ENCODE data around the gene STK25.
"Not testable (repeated sequence)": the region's sequence is repeated elsewhere in the genome, so short reads cannot be mapped to it uniquely, and the experiment has no call there.

The STK25 gene

DNA sequence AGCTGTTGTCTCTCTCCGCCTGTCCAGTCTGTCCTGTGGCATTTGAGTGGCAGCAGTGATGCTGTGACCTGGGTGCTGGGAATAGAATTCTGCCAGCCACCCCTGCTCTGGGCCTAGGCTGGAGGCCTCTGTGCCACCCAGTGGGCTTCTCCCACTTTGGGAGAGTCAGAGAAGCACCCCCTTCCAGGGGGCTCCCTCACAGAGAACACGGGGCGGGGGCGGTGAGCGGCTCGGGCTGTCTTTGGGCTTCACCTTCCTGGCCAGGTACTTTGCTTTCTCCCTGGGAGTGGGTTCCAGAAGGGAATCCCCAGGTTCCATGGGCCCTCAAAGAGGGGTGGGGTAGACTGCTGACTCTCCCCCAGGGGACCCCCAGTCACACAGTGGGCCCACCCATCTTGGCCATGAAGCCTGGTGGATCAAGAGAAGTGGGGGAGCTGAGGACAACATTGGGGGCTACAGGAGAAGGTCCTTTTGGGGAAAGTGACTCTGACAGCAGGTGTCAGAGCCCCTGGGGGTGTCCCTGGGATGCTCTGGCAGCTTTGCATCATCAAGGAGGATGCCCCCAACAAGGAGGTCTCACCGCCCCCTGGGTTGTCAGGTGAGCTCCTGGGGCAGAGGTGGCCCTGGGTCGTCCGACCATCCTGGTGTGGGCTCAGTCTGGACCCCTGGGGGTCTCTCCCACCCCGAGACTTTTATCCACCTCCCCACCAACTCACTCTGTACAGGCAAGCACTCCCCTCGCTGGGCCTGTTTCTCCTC, 31.4 kb upstream of the STK25 start:
- no peak for DNase-seq

DNA sequence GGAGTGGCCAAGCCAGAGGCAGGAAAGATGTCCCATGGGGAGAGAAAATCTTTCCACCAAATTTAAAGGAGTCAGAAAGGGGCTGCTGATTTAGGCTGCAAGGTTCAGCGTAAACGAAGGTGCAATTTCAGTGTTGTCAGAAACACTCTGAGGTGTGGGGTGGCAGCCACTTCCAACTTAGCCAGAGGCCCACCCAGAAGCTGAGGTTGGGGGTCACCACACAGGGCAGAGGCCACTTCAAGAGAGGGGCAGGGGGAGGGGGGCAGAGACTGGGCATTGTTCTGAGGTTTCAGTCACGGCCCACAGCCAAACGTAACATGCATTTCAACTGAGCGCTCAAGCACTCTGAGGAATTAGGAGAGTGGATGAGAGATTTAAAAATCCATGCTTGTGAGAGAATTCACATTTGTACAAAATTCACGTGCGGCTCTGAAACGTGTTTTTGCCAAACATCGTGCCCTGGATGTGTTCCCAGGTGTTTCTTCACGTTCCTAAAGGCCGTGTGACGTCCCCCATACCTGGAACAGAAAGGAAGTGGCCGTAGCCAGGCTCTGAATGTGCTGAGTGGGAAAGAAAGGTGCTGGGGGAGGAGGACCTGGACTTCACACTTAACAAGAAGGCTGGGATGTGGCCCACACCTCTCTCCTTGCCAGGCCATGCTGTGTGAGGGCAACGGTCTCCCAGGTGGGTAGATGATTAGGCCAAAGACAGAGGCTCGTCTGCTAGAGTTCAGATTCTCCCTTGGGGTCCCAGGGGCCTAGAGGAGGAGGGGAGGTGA, 30.6 kb upstream of the STK25 start:
- no peak for DNase-seq

DNA sequence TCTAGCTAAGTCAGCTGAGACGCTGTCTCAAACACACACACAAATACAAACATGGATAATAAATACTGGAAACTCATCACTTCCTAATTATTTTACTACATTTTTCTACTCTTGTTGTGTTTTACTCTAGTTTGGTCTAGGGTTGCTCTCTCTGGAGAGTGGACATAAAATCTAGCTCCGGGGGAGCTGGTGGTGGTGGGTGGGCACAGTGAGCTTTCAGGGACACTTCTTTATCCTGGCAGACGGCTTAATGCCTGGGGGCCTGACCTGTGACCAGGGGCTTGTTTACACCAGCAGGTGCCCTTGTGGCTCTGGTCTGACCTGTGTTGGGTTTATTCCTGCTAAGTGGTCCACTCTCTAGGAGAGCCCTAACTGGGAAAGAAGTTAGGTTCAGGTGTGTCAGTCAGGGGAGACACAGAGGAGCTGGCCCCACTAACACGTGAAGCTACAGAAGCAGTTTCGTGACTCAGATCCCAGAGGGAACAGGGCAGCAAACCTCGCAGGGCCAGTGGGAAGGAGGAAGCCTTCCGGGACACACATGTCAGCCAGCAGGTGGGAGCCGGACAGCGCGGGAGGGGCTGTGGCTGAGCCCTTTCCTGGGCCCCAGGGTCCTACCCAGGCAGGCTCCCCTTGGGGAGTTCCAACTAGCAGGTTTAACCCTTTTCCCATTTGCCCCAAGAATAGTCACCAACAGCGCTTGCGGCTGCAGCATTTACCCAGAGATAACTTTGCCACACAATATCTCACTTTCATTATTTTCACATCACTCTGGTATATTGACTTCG, 27.7 kb upstream of the STK25 start:
- DNase-seq: no peak

DNA sequence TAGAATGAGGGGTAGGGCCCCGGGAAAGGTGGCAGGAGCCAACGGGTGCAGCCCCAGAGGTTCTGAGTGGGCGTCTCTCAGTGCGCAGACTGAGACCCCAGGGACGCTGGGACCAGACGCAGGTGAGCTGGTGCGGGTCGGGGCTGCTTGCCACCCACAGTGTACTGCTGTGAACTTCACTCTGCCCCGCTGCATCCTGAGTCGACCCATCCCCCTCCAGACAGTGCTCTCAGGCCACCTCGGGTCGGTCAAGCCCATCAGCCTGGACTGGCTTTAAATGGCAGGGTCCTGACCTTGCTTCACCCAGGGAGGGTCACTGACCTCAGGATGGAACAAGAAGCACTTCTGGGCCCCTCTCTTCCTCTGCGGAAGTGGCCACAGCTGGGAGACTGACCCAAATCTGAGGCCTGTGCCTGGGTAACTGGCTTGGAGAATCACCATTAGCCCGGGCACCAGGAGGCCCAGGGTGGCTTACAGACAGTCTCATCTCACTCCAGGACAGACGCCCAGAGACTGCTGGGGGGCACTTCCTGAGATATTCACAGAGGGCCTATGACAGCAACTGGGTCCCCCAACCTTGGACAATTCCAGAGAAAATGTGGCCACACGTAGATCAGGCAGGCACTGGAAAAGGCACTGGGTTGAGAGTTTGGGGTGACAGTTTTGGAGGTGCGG, 26.5 kb upstream of the STK25 start:
- no peak for DNase-seq

DNA sequence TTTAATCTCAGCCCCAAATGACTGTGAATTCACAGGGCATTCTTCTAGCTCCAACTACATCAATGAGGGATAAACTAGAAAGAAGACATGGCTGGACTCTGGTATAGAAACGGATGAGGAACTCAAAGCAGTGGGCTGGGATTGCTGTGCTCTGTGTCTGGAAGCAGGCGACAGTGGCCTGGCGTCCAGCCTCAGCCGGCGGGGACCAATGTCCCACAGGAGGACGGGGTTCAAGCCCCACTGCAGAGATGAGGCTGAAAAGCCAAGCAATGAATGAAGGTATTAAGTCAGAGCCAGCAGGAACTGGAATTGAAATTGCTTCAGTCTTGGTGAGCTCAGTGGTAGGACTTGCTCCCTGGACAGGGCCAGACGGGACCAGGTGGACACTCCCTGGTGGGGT, 25.9 kb upstream of the STK25 start:
- DNase-seq: no peak

DNA sequence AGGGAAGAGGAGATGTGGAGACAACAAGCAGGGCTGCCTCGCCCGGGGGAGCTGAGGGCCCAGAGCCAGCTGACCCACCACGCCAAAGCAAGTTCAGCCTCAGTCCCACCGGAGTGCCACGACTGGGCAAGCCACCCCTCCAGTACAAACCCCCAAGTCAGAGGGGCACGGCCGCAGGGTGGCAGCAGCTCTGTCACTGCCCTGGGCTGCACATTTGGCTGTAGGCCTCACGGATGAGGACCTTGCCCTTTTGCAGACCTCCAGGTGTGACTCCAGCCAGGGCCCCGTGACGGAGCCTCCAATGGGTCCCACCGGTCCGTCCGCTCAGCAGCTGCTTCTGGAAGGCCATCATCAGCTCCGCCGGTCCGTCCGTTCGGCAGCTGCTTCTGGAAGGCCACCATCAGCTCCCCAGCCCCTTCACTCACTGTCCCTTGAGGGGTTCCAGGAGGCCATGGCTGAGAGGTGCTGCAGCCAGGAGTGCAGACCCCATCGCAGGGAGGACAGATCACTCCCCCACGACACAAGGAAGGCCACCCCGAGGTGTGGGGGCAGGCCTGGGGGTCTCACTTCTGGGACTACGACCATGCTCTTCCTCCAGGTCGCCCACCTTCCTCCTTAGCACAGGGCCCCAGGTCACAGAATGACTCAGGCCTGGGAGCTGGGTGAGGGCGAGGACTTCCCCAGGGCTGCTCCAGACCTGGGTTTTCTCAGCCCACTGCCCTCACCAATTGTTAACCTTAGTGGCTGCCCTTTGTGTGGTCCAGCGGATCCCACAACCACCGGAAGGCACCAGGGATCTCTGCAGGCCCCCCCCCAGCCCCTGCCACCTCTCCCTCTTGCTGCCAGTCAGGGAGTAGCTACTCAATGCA, 24.6 kb upstream of the STK25 start:
- no peak for DNase-seq

DNA sequence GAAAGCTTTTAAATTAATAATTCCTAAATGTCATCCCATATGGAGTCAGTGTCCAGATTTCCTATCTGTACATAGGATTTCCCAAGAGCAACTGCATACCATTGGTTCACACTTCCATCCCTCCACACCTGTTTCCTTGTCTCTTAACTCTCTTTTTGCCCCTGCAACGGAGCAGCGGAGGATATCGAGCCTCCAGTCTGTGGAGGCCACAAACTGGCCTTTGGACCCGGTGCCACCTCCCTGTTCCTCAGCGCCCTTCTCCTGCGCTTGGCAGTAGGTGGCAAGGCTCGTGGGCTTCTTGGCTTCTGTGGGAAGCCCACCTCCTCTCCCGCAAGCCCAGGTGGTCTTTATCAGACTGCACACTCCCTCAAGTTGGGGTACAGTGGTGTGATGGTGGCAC, 23.8 kb upstream of the STK25 start:
- no peak for DNase-seq

DNA sequence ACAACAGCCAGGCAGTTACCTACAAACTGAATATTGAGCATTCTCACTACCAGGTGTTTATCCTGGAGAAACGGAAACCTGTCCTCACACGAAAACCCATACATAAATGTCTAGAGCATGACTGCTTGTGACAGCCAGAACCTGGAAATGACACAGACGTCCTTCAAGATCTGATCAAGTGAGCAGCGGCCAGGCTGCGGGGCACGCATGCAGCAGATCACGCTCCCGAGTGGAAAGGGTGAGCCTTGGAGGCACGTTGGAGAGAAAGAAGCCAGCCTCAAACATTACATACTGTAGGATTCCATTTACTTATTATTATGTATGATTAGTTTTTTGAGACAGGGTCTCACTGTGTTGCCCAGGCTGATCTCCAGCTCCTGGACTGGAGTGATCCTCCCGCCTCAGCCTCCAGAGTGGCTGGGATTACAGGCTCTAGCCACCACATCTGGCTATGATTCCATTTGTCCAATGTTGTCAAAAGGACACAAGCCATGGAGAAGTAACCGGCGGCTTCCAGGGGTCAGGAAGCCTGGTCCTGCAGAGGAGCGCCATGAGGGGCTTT, 22.9 kb upstream of the STK25 start:
- no peak for DNase-seq

DNA sequence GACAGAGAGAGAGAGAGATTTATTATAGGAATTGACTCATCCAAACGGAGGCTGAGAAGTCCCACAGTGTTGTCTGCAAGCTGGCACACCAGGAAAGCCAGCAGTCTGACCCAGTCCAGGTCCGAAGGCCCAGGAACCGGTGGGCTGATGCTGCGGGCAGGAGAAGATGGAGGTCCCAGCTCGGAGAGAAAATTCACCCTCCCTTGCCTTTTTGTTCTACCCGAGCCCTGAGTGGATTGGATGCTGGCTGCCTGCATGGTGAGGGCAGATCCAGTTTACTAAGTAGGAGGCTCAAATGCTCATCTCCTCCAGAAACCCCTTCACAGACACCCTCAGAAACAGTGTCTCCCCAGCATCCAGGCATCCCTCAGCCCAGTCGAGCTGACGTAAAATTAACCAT, 22.2 kb upstream of the STK25 start:
- DNase-seq: no peak

DNA sequence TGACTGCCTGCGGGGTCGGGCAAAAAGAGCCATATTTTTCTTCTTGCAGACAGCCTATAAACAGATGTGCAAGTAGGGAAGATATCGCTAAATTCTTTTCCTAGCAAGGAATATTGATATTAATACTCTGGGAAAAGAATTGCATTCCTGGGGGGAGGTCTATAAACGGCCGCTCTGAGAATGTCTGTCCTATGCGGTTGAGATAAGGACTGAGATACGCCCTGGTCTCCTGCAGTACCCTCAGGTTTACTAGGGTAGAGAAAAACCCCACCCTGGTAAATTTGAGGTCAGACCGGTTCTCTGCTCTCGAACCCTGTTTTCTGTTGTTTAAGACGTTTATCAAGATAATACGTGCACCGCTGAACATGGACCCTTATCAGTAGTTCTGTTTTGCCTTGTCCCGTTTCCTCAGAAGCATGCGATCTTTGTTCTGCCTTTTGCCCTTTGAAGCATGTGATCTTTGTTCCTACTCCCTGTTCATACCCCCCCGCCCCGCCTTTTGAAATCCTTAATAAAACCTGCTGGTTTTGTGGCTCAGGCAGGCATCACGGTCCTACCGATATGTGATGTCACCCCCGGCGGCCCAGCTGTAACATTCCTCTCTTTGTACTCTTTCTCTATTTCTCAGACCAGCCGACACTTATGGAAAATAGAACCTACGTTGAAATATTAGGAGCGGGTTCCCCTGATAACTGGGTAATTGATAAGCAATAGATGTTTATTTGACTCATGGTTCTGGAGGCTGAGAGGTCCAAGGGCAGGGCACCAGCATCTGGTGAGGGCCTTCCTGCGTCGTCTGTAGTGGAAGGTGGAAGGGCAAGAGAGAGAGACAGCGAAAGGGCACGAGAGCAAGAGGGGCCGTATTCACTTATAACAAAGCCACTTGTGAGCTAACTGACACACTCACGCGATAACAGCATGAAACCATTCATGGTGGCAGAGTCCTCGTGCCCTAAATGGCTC, 17.7 kb upstream of the STK25 start:
- not testable (repeated sequence) for DNase-seq

DNA sequence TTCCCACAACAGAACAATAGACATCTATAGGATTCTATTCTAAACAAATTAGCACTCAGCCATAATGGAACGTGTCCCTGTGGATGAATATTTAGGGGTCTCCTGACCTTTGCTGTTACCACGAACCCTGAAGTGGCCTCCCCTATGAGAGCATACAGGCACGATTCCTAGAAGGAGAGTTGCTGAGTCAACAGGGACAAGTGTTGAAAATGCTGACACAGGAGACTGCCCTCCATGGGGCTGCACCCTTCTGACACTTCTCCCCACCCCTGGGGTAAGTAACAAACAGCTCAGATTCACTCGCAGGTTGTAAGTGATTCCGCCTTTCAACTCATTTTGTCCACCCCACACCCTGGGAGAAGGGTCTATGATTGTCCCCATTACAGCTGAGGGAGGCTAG, 14.1 kb upstream of the STK25 start:
- DNase-seq: no peak

DNA sequence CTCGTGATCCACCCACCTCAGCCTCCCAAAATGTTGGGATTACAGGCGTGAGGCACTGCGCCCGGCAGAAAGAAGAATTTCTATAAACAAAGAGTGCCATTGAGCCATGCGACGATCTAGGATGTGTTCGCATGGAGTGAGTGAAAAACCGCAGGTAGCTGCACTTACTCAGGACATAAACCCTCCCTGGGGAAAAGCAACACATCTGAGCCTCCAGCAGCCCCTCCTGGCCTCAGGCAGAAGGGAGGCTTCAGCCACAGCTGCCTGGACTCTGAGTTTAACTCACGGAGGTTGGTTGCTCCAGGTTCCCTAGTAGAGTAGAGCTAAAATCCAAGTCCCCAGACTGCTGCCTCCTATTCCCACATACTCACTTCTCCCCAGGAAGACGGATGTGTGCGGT, 11.3 kb upstream of the STK25 start:
- DNase-seq: no peak

DNA sequence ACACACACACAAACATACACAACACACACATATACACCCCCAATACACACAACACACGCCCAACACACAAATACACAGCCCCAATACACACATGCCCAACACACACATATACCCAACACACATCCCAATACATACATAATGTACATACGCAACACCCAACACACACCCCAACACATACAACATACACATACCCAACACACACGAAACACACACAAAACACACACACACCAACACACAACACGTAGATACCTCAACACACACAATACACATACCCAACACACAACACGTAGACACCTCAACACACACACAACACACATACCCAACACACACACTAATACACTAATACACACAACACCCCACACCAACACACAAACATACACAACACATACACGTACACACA, 8.9 kb upstream of the STK25 start:
- DNase-seq: no peak

DNA sequence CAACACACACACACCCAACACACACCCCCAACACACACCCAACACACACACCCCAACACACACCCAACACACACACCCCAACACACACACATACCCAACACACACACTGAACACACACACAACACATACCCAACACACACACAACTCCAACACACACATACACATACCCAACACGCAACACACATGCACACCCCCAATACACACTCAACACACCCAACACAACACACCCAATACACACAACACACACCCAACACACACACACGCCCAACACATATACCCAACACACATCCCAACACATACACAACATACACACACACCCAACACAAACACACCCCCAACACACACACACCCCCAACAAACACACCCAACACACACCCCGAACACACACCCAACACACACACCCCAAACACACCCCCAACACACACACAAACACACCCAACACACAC, 8.2 kb upstream of the STK25 start:
- DNase-seq: no peak

DNA sequence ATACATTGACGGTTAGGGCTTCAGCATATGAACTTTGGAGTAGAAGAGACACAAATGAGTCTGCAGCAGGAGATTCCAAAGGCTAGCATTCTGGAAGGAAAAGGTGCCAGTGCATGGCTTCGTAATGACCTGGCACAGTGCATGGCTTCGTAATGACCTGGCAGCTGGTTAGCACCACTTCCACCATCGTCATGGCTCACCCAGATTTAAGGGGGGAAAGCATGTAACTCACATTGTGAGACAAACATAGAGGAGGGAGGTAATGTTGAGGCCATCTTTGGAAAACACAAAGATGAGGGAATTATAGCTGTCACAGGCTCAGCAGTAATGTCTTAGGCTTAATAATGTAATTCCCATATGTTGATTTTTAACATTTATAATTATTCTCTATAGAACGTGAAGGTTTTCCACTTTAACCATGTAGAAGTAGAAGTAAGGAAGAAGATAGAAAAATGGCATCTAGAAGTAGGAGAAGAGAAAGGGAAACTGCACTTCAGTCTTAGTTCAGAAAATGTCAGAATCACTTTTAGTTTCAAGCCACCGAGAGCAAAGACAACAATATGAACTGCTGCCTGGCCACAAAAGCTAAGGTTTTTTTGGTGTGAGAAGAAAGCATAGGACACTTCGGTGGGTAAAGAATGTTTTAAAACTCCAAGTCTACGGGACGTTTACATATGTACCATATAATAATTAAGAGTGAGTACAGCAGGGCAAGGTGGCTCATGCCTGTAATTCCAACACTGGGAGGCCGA, 6.8 kb upstream of the STK25 start:
- no peak for DNase-seq

DNA sequence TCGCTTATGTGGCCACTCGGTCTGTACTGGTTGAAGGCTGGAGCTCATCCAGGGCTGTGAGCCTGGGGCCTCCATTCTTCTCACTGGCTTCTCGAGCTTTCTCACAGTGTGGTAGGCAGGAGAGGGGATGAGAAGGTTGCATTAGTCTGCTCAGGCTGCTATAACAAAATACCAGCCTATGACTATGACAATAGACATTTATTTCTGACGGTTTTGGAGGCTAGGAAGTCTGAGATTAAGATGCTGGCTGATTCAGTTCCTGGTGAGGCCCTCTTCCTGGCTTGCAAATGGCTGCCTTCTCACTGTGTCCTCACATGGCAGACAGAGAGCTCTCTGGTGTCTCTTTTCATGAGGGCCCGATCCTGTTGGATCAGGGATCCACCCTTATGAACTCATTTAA, 6.2 kb upstream of the STK25 start:
- no peak for DNase-seq

DNA sequence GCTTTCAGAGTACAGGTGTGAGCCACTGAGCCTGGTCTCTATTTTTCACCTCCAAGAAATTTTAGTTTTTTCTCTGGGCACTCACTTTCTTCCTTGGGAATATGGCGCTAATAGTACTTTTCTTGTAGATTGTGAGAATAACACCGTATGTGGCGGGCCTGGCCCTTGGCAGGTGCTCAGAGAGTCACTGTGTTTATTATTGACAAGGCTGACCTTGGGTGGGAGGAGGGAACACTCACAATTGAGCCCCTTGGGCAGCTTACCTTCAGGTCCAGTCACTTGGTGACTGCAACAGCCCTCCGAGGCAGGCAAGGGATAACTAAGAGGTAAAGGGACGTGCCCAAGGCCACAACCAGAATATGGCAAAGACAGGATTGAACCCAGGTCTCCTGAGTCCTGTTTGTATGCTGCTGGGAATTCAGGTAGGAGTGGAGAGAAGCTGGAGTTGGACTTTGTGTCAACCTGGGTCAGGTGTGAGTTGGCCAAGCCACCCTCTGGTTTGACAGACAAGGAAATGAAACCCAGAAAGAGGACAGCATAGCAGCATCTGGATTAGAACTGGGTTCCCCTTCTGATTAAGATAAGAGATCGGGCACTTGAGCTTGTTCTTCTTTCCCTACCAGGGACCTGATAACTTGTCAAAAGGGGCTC, 2.8 kb upstream of the STK25 start:
- DNase-seq: no peak

DNA sequence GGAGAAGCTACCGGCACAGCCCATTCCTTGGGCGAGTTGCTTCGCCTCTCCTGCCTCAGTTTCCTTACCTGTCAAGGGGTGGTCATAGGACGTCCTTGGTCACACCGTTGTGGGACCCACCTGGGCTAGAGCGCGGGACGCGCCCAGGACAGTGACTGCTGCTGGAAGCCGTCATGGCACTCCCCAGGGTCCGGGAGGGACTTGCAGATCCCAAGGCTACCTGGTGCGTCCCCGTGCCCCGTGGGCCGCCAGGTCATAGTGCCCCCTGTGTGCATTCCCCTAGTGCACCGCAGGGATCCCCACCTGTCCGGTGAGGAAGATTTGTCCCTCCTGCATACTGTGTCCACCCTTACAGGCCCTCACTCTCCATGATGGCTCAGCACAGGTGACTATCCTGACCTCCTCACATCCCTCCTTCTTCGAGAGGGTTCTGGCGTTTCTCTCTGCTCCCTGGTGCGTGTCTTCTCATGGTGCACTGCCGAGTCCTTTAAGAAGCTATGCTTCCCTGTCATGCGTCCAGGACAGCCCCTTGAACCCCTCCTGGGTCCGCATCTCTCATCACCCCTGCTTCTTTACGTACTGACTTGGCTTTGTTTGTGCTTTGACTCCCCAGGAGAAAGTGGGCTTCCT, 886 bp upstream of the STK25 start:
- DNase-seq: no peak

Measured in activated CD4-positive, CD25-positive, alpha-beta regulatory T cell (primary cell).